Measurements from ENCODE around the gene VEGFD.
"Not testable (repeated sequence)": the region's sequence is repeated elsewhere in the genome, so short reads cannot be mapped to it uniquely, and the experiment has no call there.

The VEGFD gene

GRCh38 chrX:15358533-15358932 lies 25.7 kb downstream of the VEGFD start:
- no peak for DNase-seq

GRCh38 chrX:15356444-15356843 lies 27.8 kb downstream of the VEGFD start:
- DNase-seq = no peak

- no peak for DNase-seq
These were observed 33.8 kb downstream of the VEGFD start for GRCh38 chrX:15350329-15350996.

- DNase-seq = peak; percentile 8
These were observed 35.2 kb downstream of the VEGFD start for GRCh38 chrX:15349046-15349445.

GRCh38 chrX:15345976-15346375 lies 38.2 kb downstream of the VEGFD start:
- DNase-seq = no peak

GRCh38 chrX:15344106-15344505 lies 40.1 kb downstream of the VEGFD start:
- no peak for DNase-seq

GRCh38 chrX:15343075-15343476 lies 41.1 kb downstream of the VEGFD start:
- no peak for DNase-seq

GRCh38 chrX:15340867-15341266 lies 43.3 kb downstream of the VEGFD start:
- no peak for DNase-seq

GRCh38 chrX:15336023-15336413 lies 48.2 kb downstream of the VEGFD start:
- no peak for DNase-seq

GRCh38 chrX:15335135-15336022 lies 48.8 kb downstream of the VEGFD start, which contains the start of gene PIGA:
PIGA (minus strand) TSS chrX:15335523; CDS start chrX:15331930, 3,593 bp downstream.
- peak; percentile 87 for DNase-seq

GRCh38 chrX:15334561-15334960 lies 49.7 kb downstream of the VEGFD start:
- DNase-seq = no peak

GRCh38 chrX:15328821-15329220 lies 55.4 kb downstream of the VEGFD start:
- no peak for DNase-seq

- no peak for DNase-seq
These were observed 56.1 kb downstream of the VEGFD start for GRCh38 chrX:15328131-15328530.

GRCh38 chrX:15322472-15322871 lies 61.7 kb downstream of the VEGFD start:
- DNase-seq = no peak

- DNase-seq = no peak
These were observed 62.1 kb downstream of the VEGFD start for GRCh38 chrX:15322072-15322471.

GRCh38 chrX:15321447-15321846 lies 62.8 kb downstream of the VEGFD start:
- no peak for DNase-seq

- no peak for DNase-seq
These were observed 63.9 kb downstream of the VEGFD start for GRCh38 chrX:15320297-15320696.

- no peak for DNase-seq
These were observed 65.1 kb downstream of the VEGFD start for GRCh38 chrX:15319075-15319474.

GRCh38 chrX:15315509-15315908 lies 68.7 kb downstream of the VEGFD start, which contains the start of gene ASB11:
ASB11 (minus strand) TSS chrX:15315640; CDS start chrX:15315605, 35 bp downstream.
- no peak for DNase-seq

- no peak for DNase-seq
These were observed 69.7 kb downstream of the VEGFD start for GRCh38 chrX:15314472-15314871.

GRCh38 chrX:15311119-15311518 lies 73.1 kb downstream of the VEGFD start:
- no peak for DNase-seq

- DNase-seq = no peak
These were observed 74.1 kb downstream of the VEGFD start for GRCh38 chrX:15310117-15310516.

GRCh38 chrX:15305899-15306298 lies 78.3 kb downstream of the VEGFD start:
- not testable (repeated sequence) for DNase-seq

- DNase-seq = no peak
These were observed 82.3 kb downstream of the VEGFD start for GRCh38 chrX:15301924-15302323.
